ENCODE results near the gene FAM25G.

FAM25G gene

GRCh38 chr10:47450442-47450841 lies 41.1 kb downstream of the FAM25G start:
- no peak for TF ChIP-seq CTCF (conservative IDR thresholded peaks at IDR 0.05)
- H3K27ac ChIP-seq = no peak overlapping the region

GRCh38 chr10:47449979-47450378 lies 41.5 kb downstream of the FAM25G start:
- no peak overlapping the region for H3K27ac ChIP-seq
- TF ChIP-seq CTCF (conservative IDR thresholded peaks at IDR 0.05) = no peak

GRCh38 chr10:47449102-47449978 lies 42.2 kb downstream of the FAM25G start:
- TF ChIP-seq CTCF (conservative IDR thresholded peaks at IDR 0.05) = no peak
- H3K27ac ChIP-seq = no peak overlapping the region

GRCh38 chr10:47447705-47448104 lies 43.8 kb downstream of the FAM25G start:
- no peak for TF ChIP-seq CTCF (conservative IDR thresholded peaks at IDR 0.05)
- no peak overlapping the region for H3K27ac ChIP-seq

GRCh38 chr10:47447209-47447608 lies 44.3 kb downstream of the FAM25G start:
- TF ChIP-seq CTCF (conservative IDR thresholded peaks at IDR 0.05) = no peak
- no peak overlapping the region for H3K27ac ChIP-seq

GRCh38 chr10:47445720-47446119 lies 45.8 kb downstream of the FAM25G start:
- H3K27ac ChIP-seq = no peak overlapping the region
- no peak for TF ChIP-seq CTCF (conservative IDR thresholded peaks at IDR 0.05)

- no peak for TF ChIP-seq CTCF (conservative IDR thresholded peaks at IDR 0.05)
- H3K27ac ChIP-seq = no peak overlapping the region
Observed at GRCh38 chr10:47444047-47444446, 47.5 kb downstream of the FAM25G start.

Measured in VCaP (cell line).